ENCODE measurements around the gene ZNF821. TPM values are rescaled to one million over a fixed set of nuclear protein-coding genes. Genes with fewer than 3 reads are reported as not detected.

Gene ZNF821
- total RNA-seq, 1 experiment from 2014 or later = 3.4 TPM

DNA sequence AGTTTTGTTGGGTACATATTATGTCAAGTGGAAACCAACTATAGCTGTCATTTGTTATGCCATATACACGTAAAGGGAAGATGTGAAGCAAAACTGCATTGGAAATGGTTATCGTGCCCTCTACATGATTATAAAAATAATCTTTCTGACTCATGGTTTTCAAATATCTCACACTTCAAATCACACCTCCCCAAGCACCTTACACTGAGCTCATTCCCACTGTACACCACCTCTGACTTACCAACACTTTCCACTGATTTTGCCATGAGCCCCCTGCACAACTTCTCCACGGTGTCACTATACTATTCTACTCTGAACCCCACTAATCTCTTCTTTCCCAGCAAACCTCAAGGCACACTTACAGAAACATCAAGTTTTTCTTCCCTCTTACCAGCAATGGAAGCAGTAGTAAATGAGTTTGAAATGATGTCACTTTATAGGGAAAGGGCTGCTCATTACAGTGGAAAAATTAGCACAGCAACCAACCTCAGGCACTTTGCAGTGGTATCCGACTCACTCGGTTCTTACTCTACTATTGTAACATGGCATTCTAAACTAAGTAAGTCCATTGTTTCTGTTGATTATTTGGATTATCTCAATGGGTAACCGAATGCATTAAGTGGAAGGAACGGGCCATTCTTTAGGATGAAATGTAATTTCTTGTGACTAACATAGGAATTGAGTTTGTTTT is 18.7 kb downstream of the ZNF821 start:
- H3K27me3 Mint-ChIP-seq (ENCODE audit: insufficient read depth, unreplicated experiment) = no peaks in the 10 kb centered on the region
- no peak overlapping the region for H3K4me3 Mint-ChIP-seq (ENCODE audit: unreplicated experiment)
- POLR2A ChIA-PET = no interaction called here
- peaks cover 20% of the 10 kb centered on the region for H3K36me3 Mint-ChIP-seq (ENCODE audit: insufficient read depth, unreplicated experiment)
- intact Hi-C loops (cut with micrococcal nuclease) = no loop called here
- no peaks in the 10 kb centered on the region for H3K4me1 Mint-ChIP-seq (ENCODE audit: insufficient read depth, unreplicated experiment)
- CTCF ChIA-PET = interaction anchor here (1.6 kb wide), 1 partner anchor 17 kb away, joined by 7 read pairs; no protein-coding TSS in a partner anchor
- no peak overlapping the region for H3K27ac Mint-ChIP-seq (ENCODE audit: low read depth, unreplicated experiment)
- TF ChIP-seq, protein P1, sequence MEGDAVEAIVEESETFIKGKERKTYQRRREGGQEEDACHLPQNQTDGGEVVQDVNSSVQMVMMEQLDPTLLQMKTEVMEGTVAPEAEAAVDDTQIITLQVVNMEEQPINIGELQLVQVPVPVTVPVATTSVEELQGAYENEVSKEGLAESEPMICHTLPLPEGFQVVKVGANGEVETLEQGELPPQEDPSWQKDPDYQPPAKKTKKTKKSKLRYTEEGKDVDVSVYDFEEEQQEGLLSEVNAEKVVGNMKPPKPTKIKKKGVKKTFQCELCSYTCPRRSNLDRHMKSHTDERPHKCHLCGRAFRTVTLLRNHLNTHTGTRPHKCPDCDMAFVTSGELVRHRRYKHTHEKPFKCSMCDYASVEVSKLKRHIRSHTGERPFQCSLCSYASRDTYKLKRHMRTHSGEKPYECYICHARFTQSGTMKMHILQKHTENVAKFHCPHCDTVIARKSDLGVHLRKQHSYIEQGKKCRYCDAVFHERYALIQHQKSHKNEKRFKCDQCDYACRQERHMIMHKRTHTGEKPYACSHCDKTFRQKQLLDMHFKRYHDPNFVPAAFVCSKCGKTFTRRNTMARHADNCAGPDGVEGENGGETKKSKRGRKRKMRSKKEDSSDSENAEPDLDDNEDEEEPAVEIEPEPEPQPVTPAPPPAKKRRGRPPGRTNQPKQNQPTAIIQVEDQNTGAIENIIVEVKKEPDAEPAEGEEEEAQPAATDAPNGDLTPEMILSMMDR (IDR thresholded peaks at IDR 0.05; ENCODE audit: unreplicated experiment) = no peak
- no peak for DNase-seq (ENCODE audit: unreplicated experiment)
- no peaks in the 10 kb centered on the region for H3K9me3 Mint-ChIP-seq (ENCODE audit: unreplicated experiment)
- no TSS peak for BruUV-seq (replicated peaks)

DNA sequence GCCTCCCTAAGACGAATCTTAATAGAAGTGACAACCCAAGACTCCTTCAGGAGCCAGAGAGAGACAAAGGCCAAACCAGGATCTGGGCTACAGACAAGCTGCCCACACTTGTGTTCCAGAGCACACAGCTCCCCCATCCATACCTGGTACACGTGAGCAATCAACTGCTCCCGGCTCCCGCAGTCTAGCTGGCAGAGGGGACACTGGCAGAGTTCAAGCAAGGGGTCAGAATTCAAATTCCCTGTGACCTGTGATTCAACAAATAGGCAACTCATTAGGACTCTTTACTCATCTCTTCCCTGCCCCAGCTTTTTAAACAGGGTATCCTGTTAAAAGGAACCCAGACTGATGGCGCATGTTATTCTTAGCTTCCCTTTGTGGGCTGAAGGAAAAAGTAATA is 20.0 kb downstream of the ZNF821 start:
- intact Hi-C loops (cut with micrococcal nuclease) = no loop called here
- Mint-ChIP-seq H3K27ac (ENCODE audit: low read depth, unreplicated experiment) (no peak overlapping the region), H3K4me1 (ENCODE audit: insufficient read depth, unreplicated experiment) (no peaks in the 10 kb centered on the region), H3K27me3 (ENCODE audit: insufficient read depth, unreplicated experiment) (no peaks in the 10 kb centered on the region), H3K36me3 (ENCODE audit: insufficient read depth, unreplicated experiment) (peaks cover 21% of the 10 kb centered on the region), H3K4me3 (ENCODE audit: unreplicated experiment) (no peak overlapping the region), H3K9me3 (ENCODE audit: unreplicated experiment) (no peaks in the 10 kb centered on the region)
- CTCF ChIA-PET = interaction anchor here (0.6 to 1.2 kb wide), 2 partner anchors 9 to 1612 kb away, joined by 3 to 4 read pairs; no protein-coding TSS in a partner anchor
- POLR2A ChIA-PET = interaction anchor here (2.7 kb wide), 1 partner anchor 18 kb away, joined by 12 read pairs; the partner anchor contains the start of gene ATXN1L
- TF ChIP-seq, protein P1 (IDR thresholded peaks at IDR 0.05; ENCODE audit: unreplicated experiment) = no peak
- BruUV-seq (replicated peaks) = no TSS peak
- DNase-seq (ENCODE audit: unreplicated experiment) = no peak

DNA sequence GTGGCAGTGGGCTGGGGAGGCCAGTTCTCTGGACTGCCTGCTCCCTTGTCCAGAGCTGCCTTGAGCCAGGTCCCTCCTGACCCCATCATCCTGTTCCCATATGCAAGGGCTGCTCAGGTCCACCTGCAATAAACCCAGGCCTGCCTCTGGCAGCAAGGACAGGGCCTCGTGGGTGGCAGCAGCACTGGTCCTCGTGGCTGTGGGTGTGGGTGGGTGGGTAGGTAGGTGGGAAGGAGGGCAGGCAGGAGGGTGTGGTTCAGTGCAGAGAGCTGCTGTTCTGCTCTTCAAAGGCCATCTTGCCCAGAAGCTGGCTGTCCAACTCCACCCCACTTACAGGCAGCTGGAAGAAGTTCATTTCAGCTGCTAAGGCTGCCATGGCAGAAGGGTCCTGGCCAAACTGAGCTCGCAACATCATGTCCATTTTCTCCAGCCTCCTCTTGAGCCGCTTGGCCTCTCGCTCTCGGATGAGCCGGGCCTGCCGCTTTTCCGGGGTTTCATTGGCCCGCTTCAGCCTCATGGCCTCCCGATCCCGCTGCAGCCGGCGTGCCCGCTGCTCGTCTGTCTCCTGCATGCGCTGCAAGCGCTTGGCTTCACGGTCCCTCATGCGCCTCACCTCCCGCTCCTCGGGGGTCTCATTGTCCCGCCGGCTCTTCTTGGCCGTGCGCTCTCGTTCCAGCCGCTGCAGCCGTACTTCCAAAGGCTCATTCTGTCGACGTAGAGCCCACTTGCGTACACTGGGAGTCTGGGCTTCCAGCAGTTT is 24.0 kb downstream of the ZNF821 start:
- Mint-ChIP-seq H3K4me3 (ENCODE audit: unreplicated experiment) (no peak overlapping the region), H3K4me1 (ENCODE audit: insufficient read depth, unreplicated experiment) (no peaks in the 10 kb centered on the region), H3K9me3 (ENCODE audit: unreplicated experiment) (no peaks in the 10 kb centered on the region), H3K27me3 (ENCODE audit: insufficient read depth, unreplicated experiment) (no peaks in the 10 kb centered on the region), H3K36me3 (ENCODE audit: insufficient read depth, unreplicated experiment) (peaks cover 21% of the 10 kb centered on the region), H3K27ac (ENCODE audit: low read depth, unreplicated experiment) (no peak overlapping the region)
- DNase-seq (ENCODE audit: unreplicated experiment) = no peak
- TF ChIP-seq, protein P1 (IDR thresholded peaks at IDR 0.05; ENCODE audit: unreplicated experiment) = no peak
- ChIA-PET CTCF (interaction anchor here (0.6 to 0.8 kb wide), 2 partner anchors 10 to 19 kb away, joined by 5 to 8 read pairs; no protein-coding TSS in a partner anchor), POLR2A (interaction anchor here (1.5 kb wide), 1 partner anchor 13 kb away, joined by 3 read pairs; no protein-coding TSS in a partner anchor)
- intact Hi-C loops (cut with micrococcal nuclease) = no loop called here
- BruUV-seq (replicated peaks) = no TSS peak
